ENCODE results near the gene DCTN2. TPM values are rescaled to one million over a fixed set of nuclear protein-coding genes. Genes with fewer than 3 reads are reported as not detected.

Gene DCTN2
- total RNA-seq, 1 donor = 140 TPM

DNA sequence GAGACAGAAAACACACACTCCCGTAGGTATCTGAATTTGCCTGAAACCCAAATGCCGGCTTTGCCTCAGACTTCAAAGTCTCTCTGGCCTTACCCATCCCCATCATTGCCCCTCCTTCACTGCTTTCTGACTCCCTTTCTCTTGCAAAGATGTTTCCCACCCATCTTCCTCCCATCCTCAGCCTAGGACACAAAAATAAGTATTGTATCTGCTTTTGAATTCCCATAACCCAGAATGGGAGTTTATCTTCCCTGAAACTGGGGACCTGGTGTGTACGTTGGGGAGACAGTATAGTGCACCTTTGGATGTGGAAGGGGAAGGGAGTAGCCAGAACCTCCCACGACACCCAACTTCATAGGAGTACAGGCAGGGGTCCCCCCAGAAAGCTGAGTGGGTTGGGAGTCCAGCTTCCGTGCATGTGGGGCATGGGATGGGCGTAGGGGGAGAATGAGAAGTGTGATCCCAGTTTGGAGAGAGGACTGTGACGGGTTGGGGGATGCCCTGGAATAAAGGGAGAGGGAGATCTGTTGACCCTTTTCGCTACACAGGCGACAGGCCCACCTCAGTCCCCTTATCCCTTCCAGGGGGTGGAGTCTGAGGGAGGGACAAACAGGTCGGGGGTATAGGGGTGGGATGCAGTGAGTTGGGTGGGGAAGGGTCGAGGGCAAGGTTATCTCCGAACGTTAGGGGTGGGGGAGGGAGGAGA is 2.4 kb upstream of the DCTN2 start:
- peak overlapping the region; percentile 62 for H3K4me3 ChIP-seq (ENCODE audit: low read depth, low read length)
- no peak for DNase-seq (ENCODE audit: low read depth)

DNA sequence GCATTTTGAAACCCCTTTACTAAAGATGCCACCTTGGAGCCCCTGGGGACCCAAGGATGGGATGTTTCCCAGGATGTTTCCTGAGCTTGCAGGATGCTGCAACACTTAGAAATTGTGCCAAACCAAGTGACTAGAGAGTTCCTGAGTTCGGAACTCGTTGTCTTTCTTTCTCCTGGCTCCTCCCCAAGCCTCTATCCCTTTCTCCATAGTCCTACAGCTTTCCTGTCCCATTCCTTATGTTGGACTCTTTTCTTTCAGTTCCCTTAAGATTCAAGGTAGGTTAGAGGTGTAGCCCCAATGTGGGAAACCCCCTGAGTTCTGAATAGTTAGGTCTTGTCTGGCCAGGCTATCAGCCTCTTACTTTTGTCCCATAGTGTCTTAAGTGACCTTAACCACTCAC is 1.5 kb upstream of the DCTN2 start:
- TF ChIP-seq, protein P1, sequence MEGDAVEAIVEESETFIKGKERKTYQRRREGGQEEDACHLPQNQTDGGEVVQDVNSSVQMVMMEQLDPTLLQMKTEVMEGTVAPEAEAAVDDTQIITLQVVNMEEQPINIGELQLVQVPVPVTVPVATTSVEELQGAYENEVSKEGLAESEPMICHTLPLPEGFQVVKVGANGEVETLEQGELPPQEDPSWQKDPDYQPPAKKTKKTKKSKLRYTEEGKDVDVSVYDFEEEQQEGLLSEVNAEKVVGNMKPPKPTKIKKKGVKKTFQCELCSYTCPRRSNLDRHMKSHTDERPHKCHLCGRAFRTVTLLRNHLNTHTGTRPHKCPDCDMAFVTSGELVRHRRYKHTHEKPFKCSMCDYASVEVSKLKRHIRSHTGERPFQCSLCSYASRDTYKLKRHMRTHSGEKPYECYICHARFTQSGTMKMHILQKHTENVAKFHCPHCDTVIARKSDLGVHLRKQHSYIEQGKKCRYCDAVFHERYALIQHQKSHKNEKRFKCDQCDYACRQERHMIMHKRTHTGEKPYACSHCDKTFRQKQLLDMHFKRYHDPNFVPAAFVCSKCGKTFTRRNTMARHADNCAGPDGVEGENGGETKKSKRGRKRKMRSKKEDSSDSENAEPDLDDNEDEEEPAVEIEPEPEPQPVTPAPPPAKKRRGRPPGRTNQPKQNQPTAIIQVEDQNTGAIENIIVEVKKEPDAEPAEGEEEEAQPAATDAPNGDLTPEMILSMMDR (IDR thresholded peaks at IDR 0.05; ENCODE audit: insufficient read depth, low read length) = no peak

More for the DNA sequence above, 2.4 kb upstream of the DCTN2 start:
- TF ChIP-seq, protein P1 (IDR thresholded peaks at IDR 0.05; ENCODE audit: insufficient read depth, low read length) = no peak

DNA sequence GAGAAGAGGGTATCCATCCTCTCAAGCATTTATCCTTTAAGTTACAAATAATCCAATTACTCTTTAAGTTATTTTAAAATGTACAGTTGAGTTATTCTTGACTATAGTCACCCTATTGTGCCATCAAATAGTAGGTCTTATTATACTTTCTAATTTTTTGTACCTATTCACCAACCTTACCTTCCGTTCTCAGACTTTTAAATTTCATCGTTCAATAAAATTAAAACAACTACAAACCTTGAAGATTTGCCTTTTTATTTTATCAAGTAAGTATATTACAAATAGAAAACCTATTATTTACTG is 972 bp upstream of the DCTN2 start:
- H3K4me3 ChIP-seq (ENCODE audit: low read depth, low read length) = no peak overlapping the region
- TF ChIP-seq, protein P1 (IDR thresholded peaks at IDR 0.05; ENCODE audit: insufficient read depth, low read length) = no peak
- no peak for DNase-seq (ENCODE audit: low read depth)

More for the DNA sequence above, 1.5 kb upstream of the DCTN2 start:
- no peak overlapping the region for H3K4me3 ChIP-seq (ENCODE audit: low read depth, low read length)
- DNase-seq (ENCODE audit: low read depth) = no peak

DNA sequence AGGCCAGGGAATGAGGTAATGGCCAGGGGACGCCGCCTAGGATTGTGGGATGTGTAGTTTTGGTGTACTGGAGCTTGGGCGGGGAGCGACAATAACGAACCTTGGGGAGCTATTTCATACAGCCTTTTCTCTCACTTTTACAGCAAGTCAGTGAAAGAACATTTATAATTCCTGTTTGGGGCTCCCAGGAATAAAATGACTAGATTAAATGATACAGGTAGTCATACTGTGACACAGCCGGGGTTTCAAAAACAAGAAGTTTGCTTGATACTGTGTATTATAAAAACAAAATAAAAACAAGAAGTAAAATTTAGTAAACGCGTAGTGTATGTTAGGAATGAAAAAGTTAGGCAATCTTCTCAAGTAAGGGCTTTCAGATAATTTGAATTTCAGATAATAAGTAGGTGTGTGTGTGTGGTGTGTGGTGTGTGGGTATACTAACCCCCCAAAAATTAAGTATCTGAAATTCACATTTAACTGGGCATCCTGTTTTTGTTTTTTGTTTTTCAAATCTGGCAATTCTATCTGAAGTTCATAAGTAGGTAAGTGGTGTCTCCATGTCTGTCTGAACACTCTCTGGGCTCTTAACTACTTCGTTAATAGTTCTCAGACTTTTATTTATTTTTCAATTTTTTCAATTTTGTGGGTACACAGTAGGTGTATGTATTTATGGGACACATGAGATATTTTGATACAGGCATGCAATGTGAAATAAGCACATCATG is 458 bp upstream of the DCTN2 start:
- TF ChIP-seq, protein P1 (IDR thresholded peaks at IDR 0.05; ENCODE audit: insufficient read depth, low read length) = no peak
- no peak for DNase-seq (ENCODE audit: low read depth)
- peak overlapping the region; percentile 4 for H3K4me3 ChIP-seq (ENCODE audit: low read depth, low read length)

DNA sequence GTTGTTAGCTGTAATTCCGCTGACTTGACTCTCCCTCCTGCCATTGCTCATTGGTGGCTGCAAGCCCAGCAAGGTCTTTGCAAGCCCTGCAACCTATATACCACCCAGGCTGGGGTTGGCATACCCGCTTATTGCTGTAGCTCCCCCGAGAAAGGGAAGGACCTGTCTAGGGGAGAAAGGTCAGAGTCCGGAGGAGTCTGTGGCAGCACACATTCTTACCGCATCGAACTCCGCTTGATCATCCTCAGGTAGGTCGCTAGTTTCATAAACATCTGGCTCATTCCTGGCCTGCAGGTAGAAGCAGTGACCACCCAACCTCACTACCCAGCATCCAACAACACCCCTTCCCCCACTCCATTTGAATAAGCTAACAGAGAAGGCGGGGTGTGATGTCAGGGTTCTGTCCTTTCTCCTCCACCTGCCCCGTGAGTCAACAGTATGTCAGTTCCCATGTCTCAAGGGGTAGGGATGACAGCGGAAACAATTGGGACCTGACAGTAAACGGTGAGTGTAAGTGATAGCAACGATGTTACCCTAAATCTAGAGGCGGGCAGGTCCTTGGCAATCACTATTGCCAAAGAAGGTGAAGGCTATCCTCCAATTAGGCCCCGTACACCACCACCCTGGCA is 1.1 kb downstream of the DCTN2 start:
- TF ChIP-seq, protein P1 (IDR thresholded peaks at IDR 0.05; ENCODE audit: insufficient read depth, low read length) = no peak
- no peak for DNase-seq (ENCODE audit: low read depth)
- peak overlapping the region; percentile 75 for H3K4me3 ChIP-seq (ENCODE audit: low read depth, low read length)

DNA sequence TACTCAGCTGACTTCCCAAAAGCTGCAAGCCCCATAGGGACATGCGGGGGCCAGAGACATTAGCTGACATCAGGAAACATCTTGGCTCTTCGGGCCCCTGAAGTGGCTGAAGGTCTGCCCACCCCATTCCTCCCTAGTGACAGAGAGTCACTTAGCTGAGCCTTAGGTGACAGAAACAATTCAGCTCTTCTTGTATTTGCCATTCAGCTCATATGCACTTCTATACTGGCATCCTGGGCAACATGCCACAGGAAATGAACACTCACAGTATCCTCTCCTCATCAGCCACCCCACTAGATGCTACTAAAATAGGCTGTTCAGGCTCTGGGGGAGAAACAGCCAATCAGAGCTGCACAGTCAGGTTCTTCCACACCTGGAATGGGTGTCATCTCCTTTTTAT is 3.4 kb downstream of the DCTN2 start:
- no peak for DNase-seq (ENCODE audit: low read depth)
- no peak overlapping the region for H3K4me3 ChIP-seq (ENCODE audit: low read depth, low read length)
- TF ChIP-seq, protein P1 (IDR thresholded peaks at IDR 0.05; ENCODE audit: insufficient read depth, low read length) = no peak

Measured in fibroblast of the aortic adventitia (primary cell).